Esophagus mucosa (tissue), 1 donor: ENCODE results near the gene HNRNPAB. TPM values are rescaled to one million over a fixed set of nuclear protein-coding genes. Genes with fewer than 3 reads are reported as not detected.
A peak's percentile ranks its signal among the peaks of the same experiment; 100 is the strongest.
"Not testable (repeated sequence)": the region's sequence is repeated elsewhere in the genome, so short reads cannot be mapped to it uniquely, and the experiment has no call there.

Experiments used
- ATAC-seq: fragments of 200-7000 bp; cut with Tn5 transposase; one replicate; pipeline ENCODE4 v1.9.1; 2020
- total RNA-seq: library from RNA; stranded (reverse); gene quantifications from one replicate; pipeline ENCODE4 v1.2.4, GENCODE V29; 2023
- donor health status: DM: yes; HTN: yes; CAD: no.

HNRNPAB gene
- total RNA-seq, 1 donor from 2014 or later, result 153 TPM

DNA sequence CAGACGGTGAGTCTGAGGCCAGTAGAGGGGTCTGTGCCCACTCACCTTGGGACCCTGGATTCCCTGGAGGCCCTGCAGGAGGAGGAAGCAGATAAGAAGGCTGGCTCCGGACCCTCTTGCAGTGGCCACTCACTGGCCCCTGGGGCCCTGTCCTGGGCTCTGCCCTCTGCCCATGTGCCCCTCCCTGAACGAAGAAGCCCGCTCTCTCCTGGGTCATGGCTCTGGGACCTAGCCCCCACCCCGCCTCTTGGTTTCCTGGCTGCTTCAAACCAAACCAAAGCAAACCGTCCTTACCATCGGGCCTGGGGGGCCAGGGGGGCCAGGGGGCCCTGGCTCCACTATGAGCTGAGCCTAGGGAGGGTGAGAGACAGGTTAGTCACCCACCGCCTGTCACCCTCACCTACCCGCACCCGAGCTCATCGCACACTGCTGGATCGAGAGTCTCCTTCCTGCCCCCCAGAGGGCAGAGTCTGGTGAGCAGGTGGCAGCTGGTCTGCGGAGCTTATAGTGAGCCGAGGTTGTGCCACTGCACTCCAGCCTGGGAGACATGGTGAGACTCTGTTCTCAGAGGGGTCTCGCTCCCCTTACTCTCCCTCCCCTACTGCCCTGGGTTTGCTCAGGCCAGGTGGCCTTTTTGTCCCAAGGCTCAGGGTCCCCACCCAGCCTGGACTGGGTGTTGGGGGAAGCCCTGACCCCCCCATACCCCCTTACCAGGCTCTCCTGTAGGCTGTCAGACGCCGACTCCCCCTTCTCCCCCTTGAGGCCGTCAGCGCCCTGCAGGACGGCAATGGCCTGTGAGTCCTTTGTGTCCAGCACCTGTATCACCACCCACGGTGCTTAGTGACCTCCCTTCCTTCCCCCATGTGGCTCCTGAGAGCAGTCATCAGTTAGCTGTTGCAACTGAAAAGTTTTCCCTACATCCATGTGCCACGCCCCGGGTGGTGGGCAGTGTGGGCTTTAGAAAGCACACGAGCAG is 43.4 kb downstream of the HNRNPAB start:
- ATAC-seq, result no peak

GRCh38 chr5:178248750-178249149 is 44.4 kb downstream of the HNRNPAB start:
- ATAC-seq, result no peak

GRCh38 chr5:178249191-178249989 is 45.1 kb downstream of the HNRNPAB start:
- ATAC-seq, result peak; percentile 66

GRCh38 chr5:178250263-178250662 is 45.9 kb downstream of the HNRNPAB start:
- ATAC-seq, result no peak

GRCh38 chr5:178252258-178252657 is 47.9 kb downstream of the HNRNPAB start:
- no peak for ATAC-seq

- not testable (repeated sequence) for ATAC-seq
These were observed 49.3 kb downstream of the HNRNPAB start for GRCh38 chr5:178253632-178254031.

GRCh38 chr5:178256746-178257145 is 52.4 kb downstream of the HNRNPAB start:
- peak; percentile 18 for ATAC-seq

- ATAC-seq, result no peak
These were observed 53.3 kb downstream of the HNRNPAB start for GRCh38 chr5:178257650-178258049.

GRCh38 chr5:178259623-178260536 is 55.5 kb downstream of the HNRNPAB start:
- ATAC-seq, result no peak

Other genes starting within 250 kb of the HNRNPAB start
- gene PROP1, start 208.3 kb upstream of the HNRNPAB start, total RNA-seq, result not detected
- 16.5 TPM for gene N4BP3, start 91.0 kb upstream of the HNRNPAB start, total RNA-seq
- gene RMND5B, start 73.5 kb upstream of the HNRNPAB start, total RNA-seq, result 71.5 TPM
- 179 TPM for gene NHP2, start 50.6 kb upstream of the HNRNPAB start, total RNA-seq
- gene GMCL2, start 17.2 kb upstream of the HNRNPAB start, total RNA-seq, result not detected
- 26.8 TPM for gene PHYKPL, start 28.3 kb downstream of the HNRNPAB start, total RNA-seq